ENCODE data around the gene FOXJ1.

The FOXJ1 gene

DNA sequence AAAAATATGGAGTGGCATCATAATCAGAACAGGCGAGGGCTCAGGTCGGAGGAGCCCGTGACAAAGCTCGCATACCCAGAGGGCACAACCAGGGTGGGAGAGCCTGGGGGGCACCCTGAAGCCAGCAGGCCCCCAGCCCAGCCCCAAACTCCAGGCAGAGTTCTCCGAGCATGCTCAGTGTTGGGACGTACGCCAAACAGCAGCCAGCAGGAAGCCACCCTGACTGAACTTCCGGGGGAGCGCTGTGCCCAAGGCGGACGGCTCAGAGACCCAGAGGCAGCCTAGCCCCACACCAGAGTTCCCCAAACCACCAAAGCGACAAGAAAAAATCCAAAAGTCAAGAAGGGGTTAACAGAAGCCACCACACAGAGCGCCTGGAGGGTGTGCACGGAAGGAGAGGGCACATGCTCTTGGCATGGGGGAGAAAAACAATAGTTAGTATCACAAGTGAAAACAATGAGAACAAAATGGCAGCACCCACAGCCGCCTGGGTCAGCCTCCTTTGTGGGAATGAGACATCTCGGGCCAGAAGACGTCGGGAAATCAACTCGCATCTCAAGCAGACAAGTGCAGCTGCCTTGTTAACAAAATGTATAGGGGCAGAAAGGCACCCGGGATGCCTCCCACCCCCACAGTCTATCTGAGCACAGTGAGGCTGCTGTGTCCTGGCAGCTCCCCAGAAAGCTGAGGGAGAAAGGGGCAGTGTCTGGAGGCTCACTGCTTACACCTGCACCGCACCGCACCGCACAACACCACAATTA, 49.3 kb downstream of the FOXJ1 start:
- DNase-seq (ENCODE audit: low read depth in 2 of 2): no peak

GRCh38 chr17:76090517-76091129, 50.4 kb downstream of the FOXJ1 start:
- DNase-seq (ENCODE audit: low read depth in 2 of 2): no peak

- no peak for DNase-seq (ENCODE audit: low read depth in 2 of 2)
Measured at GRCh38 chr17:76089680-76090516, 51.1 kb downstream of the FOXJ1 start.

GRCh38 chr17:76088868-76089576, 52.0 kb downstream of the FOXJ1 start:
- DNase-seq (ENCODE audit: low read depth in 2 of 2): no peak

- no peak for DNase-seq (ENCODE audit: low read depth in 2 of 2)
Measured at GRCh38 chr17:76088041-76088867, 52.8 kb downstream of the FOXJ1 start.

- no peak for DNase-seq (ENCODE audit: low read depth in 2 of 2)
Measured at GRCh38 chr17:76087531-76087930, 53.5 kb downstream of the FOXJ1 start.

GRCh38 chr17:76086384-76086783, 54.7 kb downstream of the FOXJ1 start:
- no peak for DNase-seq (ENCODE audit: low read depth in 2 of 2)

Measured in stimulated activated CD8-positive, alpha-beta memory T cell treated with anti-CD3 and anti-CD28 coated beads, Interleukin-15, amount 100 ng/mL, for 48 hours (primary cell).